Upper lobe of left lung (tissue), 6 donors: ENCODE results near the gene SIDT2. TPM values are rescaled to one million over a fixed set of nuclear protein-coding genes. Genes with fewer than 3 reads are reported as not detected.
A peak's percentile ranks its signal among the peaks of the same experiment; 100 is the strongest.
"Not testable (repeated sequence)": the region's sequence is repeated elsewhere in the genome, so short reads cannot be mapped to it uniquely, and the experiment has no call there.

ENCODE experiments used
- ATAC-seq, 2 donors: fragments of 200-7000 bp; cut with Tn5 transposase; one replicate each; pipeline ENCODE4 v1.9.1; 2022; ENCODE audit warnings: mild to moderate bottlenecking in 2 of 2, moderate library complexity in 2 of 2; ENCODE audit not compliant: low FRiP score in 2 of 2
- DNase-seq, 2 donors: peaks; one replicate each; pipeline ENCODE4 v3.0.0-alpha.2; 2019 to 2020
- H3K27ac ChIP-seq, 4 donors: fragments of 200-600 bp; sonication (generic); one replicate each; pipeline ENCODE4 v1.5.1; 2016 to 2019
- H3K27me3 ChIP-seq, 4 donors: fragments of 200-600 bp; sonication (generic); one replicate each; pipeline ENCODE4 v1.5.1; 2017 to 2019
- H3K36me3 ChIP-seq, 4 donors: fragments of 200-600 bp; sonication (generic); one replicate each; pipeline ENCODE4 v1.5.1; 2016 to 2019
- H3K4me1 ChIP-seq, 4 donors: fragments of 200-600 bp; sonication (generic); one replicate each; pipeline ENCODE4 v1.5.1; 2018 to 2019
- H3K4me3 ChIP-seq, 4 donors: fragments of 200-600 bp; sonication (generic); one replicate each; pipeline ENCODE4 v1.5.1; 2017 to 2019; ENCODE audit warnings: mild to moderate bottlenecking in 2 of 4, moderate library complexity in 1 of 4
- H3K9me3 ChIP-seq, 4 donors: fragments of 200-600 bp; sonication (generic); one replicate each; pipeline ENCODE4 v1.5.1; 2018 to 2019
- EP300 ChIP-seq, 4 donors: sonication (generic); formaldehyde crosslinking; IDR thresholded peaks; one replicate each; pipeline ENCODE4 v1.5.1; 2017; ENCODE audit warnings: antibody characterized with exemption in 4 of 4, control low read depth in 2 of 4
- POLR2A ChIP-seq, 4 donors: fragments of 450-650 bp; IDR thresholded peaks; one replicate each; pipeline ENCODE4 v1.5.1; 2016 to 2017; ENCODE audit warnings: antibody characterized with exemption in 4 of 4, mild to moderate bottlenecking in 2 of 4
- POLR2AphosphoS5 ChIP-seq, 2 donors: sonication (generic); formaldehyde crosslinking; IDR thresholded peaks; one replicate each; pipeline ENCODE4 v1.5.1; 2017; ENCODE audit warnings: antibody characterized with exemption in 2 of 2
- WGBS, 2 donors: methylation state at CpG; one replicate each; pipeline ENCODE4 v1.1.5; 2017 to 2018; 5-methylcytosine and 5-hydroxymethylcytosine counted together
- total RNA-seq, 6 donors: library from RNA; depleted of rRNA in 4 of 6; stranded (reverse); fragments of >200 nt in 4 of 6; gene quantifications; one replicate each; pipeline versions ENCODE4 v1.1.0 to v1.2.1, GENCODE V29; 2016 to 2021
- TF ChIP-seq, protein P1 (sequence below), 6 experiments: fragments of 450-650 bp in 4 of 6; fragments of 200-600 bp in 2 of 6; sonication (generic) in 2 of 6; IDR thresholded peaks; one replicate each; pipeline ENCODE4 v1.5.1; 2016 to 2019; ENCODE audit warnings: antibody characterized with exemption in 6 of 6
- donor health status: DM: no; HTN: no; CAD: no; lungs with moderate emphysema.
- donor health status: DM: no; HTN: yes; CAD: no; lungs with severe emphysema.

The SIDT2 gene
- 100 to 1,000 TPM in 4 of 6 donors, 10 to 100 TPM in 2; 62.8 to 287 (median 153) TPM for total RNA-seq

- H3K27me3 ChIP-seq, result no peaks in the 10 kb centered on the region
- peak within 1 kb of the TSS; percentile 85 to 99 (median 96) for H3K27ac ChIP-seq
- no peaks in the 10 kb centered on the region for H3K9me3 ChIP-seq
- peak; percentile 96 to 97 for DNase-seq
- 0 to 3% methylated on average over 28 to 51 of the region's 51 CpGs for WGBS, 2 donors
- H3K4me1 ChIP-seq, result peaks cover 20 to 33% (median 30%) of the 10 kb centered on the region in 4 donors
- H3K4me3 ChIP-seq, result peak within 1 kb of the TSS; percentile 80 to 98 (median 90)
- TF ChIP-seq, protein P1, sequence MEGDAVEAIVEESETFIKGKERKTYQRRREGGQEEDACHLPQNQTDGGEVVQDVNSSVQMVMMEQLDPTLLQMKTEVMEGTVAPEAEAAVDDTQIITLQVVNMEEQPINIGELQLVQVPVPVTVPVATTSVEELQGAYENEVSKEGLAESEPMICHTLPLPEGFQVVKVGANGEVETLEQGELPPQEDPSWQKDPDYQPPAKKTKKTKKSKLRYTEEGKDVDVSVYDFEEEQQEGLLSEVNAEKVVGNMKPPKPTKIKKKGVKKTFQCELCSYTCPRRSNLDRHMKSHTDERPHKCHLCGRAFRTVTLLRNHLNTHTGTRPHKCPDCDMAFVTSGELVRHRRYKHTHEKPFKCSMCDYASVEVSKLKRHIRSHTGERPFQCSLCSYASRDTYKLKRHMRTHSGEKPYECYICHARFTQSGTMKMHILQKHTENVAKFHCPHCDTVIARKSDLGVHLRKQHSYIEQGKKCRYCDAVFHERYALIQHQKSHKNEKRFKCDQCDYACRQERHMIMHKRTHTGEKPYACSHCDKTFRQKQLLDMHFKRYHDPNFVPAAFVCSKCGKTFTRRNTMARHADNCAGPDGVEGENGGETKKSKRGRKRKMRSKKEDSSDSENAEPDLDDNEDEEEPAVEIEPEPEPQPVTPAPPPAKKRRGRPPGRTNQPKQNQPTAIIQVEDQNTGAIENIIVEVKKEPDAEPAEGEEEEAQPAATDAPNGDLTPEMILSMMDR (IDR thresholded peaks at IDR 0.05), result peak in 1 of 6 experiments; percentile 56
- TF ChIP-seq EP300 (IDR thresholded peaks at IDR 0.05), result peak in 1 of 4 donors; percentile 80
- TF ChIP-seq POLR2AphosphoS5 (IDR thresholded peaks at IDR 0.05), result peak; percentile 87 to 98
- TF ChIP-seq POLR2A (IDR thresholded peaks at IDR 0.05), result peak in 2 of 4 donors; percentile 89 to 95
- peaks cover 0 to 16% (median 12%) of the 10 kb centered on the region in 4 donors for H3K36me3 ChIP-seq
- ATAC-seq, result peak; percentile 96 to 97
These were observed at the start of gene SIDT2 for GRCh38 chr11:117178210-117179034. SIDT2 (plus strand) TSS chr11:117178743; CDS start chr11:117179264, 521 bp downstream.

GRCh38 chr11:117130396-117130795 lies 48.1 kb upstream of the SIDT2 start:
- 90 to 93% methylated on average over 7 of the region's 7 CpGs for WGBS, 2 donors

DNA sequence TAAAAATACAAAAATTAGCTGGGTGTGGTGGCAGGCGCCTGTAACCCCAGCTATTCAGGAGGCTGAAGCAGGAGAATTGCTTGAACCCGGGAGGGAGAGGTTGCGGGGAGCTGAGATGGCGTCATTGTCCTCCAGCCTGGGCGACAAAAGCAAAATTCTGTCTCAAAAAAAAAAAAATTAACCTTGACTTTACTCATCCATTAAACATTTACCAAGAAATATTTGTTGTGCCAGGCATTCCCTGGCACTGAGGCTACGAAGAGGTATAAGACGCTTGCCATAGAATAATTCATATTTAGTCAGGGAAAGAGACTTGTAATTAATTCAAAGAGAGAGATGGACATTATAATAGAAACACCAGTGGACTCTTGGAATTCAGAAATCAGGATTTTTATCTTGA lies 47.7 kb upstream of the SIDT2 start:
- ATAC-seq (no peak), DNase-seq (no peak)
- H3K36me3 ChIP-seq, result no peaks in the 10 kb centered on the region
- no peaks in the 10 kb centered on the region for H3K4me1 ChIP-seq
- H3K27me3 ChIP-seq, result no peaks in the 10 kb centered on the region
- H3K27ac ChIP-seq, result no peak overlapping the region
- H3K4me3 ChIP-seq, result no peak overlapping the region
- 91 to 92% methylated on average over 7 of the region's 7 CpGs for WGBS, 2 donors
- TF ChIP-seq, protein P1 (IDR thresholded peaks at IDR 0.05), result no peak
- no peak for TF ChIP-seq POLR2A (IDR thresholded peaks at IDR 0.05)
- no peaks in the 10 kb centered on the region for H3K9me3 ChIP-seq

More at GRCh38 chr11:117130396-117130795, 48.1 kb upstream of the SIDT2 start:
- not testable (repeated sequence) for H3K9me3 ChIP-seq, DNase-seq, ATAC-seq, H3K4me1 ChIP-seq, H3K36me3 ChIP-seq, H3K27ac ChIP-seq, H3K4me3 ChIP-seq, H3K27me3 ChIP-seq

DNA sequence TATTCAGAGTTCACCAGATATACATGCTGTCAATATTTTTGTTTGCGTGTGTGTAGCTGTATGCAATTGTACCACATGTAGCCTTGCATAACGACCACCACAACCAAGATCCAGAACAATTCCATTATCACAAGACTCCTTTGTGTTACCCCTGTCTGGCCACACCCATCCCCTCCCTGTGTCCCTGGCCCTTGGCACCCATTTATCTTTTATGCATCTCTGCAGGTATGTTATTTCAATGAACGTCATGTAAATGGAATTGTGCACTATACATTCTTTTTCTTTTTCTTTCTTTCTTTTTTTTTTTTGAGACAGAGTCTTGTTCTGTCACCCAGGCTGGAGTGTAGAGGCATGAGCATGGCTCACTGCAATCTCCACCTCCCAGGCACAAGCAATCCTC lies 44.1 kb upstream of the SIDT2 start:
- no peaks in the 10 kb centered on the region for H3K36me3 ChIP-seq
- H3K27me3 ChIP-seq, result no peaks in the 10 kb centered on the region
- 58 to 66% methylated on average over 2 to 3 of the region's 3 CpGs for WGBS, 2 donors
- H3K4me1 ChIP-seq, result no peaks in the 10 kb centered on the region
- no peak overlapping the region for H3K27ac ChIP-seq
- DNase-seq (no peak), ATAC-seq (no peak)
- no peaks in the 10 kb centered on the region for H3K9me3 ChIP-seq
- H3K4me3 ChIP-seq, result no peak overlapping the region
- TF ChIP-seq POLR2AphosphoS5 (IDR thresholded peaks at IDR 0.05) (no peak), POLR2A (IDR thresholded peaks at IDR 0.05) (no peak), EP300 (IDR thresholded peaks at IDR 0.05) (no peak)
- TF ChIP-seq, protein P1 (IDR thresholded peaks at IDR 0.05), result no peak

- not testable (repeated sequence) for H3K4me1 ChIP-seq, H3K4me3 ChIP-seq, H3K36me3 ChIP-seq, ATAC-seq, H3K27ac ChIP-seq, DNase-seq, H3K9me3 ChIP-seq, H3K27me3 ChIP-seq
- WGBS, 2 donors, result 77% methylated on average over 1 of the region's 4 CpGs; no CpG with 5 or more reads in 1 of the 2 donors
These were observed 43.6 kb upstream of the SIDT2 start for GRCh38 chr11:117134979-117135378.

DNA sequence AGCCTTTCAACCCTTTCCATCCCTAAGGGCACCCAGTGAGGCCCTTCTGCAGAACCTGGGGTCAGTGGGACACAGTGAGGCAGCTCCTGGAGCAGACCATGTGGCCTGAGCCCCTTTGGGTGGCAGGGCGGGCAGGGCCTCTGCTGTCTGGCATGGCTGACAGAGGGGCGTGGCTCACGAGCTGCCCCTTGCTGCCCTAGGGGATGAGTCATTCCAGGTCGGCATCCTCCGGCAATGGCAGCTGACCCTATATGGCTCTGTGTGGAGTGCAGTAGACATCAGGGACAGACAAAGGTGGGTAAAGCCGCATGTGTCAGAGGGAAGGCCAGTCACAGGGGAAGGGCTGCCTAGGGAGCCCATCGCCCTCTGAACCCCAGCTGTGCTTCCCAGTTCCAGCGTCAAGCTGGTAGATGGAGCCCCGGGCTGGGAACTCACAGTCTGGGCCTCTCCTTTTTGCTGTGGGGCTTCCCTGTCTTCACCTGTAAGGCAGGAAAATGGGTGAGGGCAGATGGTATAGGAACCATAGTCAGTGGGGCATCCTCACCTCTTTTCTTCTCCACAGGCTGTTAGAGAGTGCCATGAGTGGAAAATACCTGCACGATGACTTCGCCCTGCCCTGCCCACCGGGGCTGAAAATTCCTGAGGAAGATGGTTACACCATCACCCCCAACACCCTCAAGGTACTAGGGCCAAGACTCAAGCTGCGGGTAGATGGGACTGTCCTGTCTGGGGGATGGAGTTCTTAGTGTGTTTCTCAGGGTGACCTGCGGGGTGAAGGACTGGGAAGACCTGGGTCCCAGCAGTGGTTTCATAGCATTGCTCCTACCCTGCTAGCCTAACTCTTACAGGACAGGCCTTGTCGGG lies 41.1 kb upstream of the SIDT2 start:
- H3K36me3 ChIP-seq, DNase-seq, H3K27ac ChIP-seq, H3K4me1 ChIP-seq, H3K4me3 ChIP-seq, H3K9me3 ChIP-seq, H3K27me3 ChIP-seq: not testable (repeated sequence)
- WGBS, 2 donors, result no CpG with 5 or more reads among the region's 15 CpGs
- peak in 1 of 2 donors; percentile 31 for ATAC-seq
